HCT116 (cell line): ENCODE data around the gene PATL2. TPM values are rescaled to one million over a fixed set of nuclear protein-coding genes. Genes with fewer than 3 reads are reported as not detected.

ENCODE experiments used
- ATAC-seq: fragments of 200-7000 bp; cut with Tn5 transposase; 2 replicates; pipeline ENCODE4 v1.9.1; 2020; ENCODE audit warnings: mild to moderate bottlenecking, moderate library complexity
- BruUV-seq: library from RNA; stranded (reverse); fragments of 400-500 nt; replicated peaks from 2 replicates; lab custom pipeline; 2021; lab: Mats Ljungman, UMichigan
- CTCF ChIA-PET: fragments of 300-600 bp; sonication (Branson Sonifier 250); formaldehyde crosslinking; loops from one replicate; lab custom pipeline; 2021; ENCODE audit warnings: antibody characterized with exemption; lab: Charles Lee
- POLR2A ChIA-PET: fragments of 300-600, 350-600 bp; sonication (Branson Sonifier 250); formaldehyde crosslinking; loops from one replicate; lab custom pipeline; 2021; ENCODE audit warnings: antibody characterized with exemption; lab: Charles Lee
- RAD21 ChIA-PET, 2 experiments: fragments of 300-600 bp; sonication (Branson Sonifier 250); formaldehyde crosslinking; loops; one replicate each; lab custom pipeline; 2023; ENCODE audit warnings: low total read pairs in 2 of 2; ENCODE audit not compliant: uncharacterized antibody in 2 of 2, unreplicated experiment in 2 of 2, low non-redundant PET in 1 of 2; lab: Charles Lee
- DNase-seq: peaks from one replicate; pipeline ENCODE4 v3.0.0-alpha.2; 2010; ENCODE audit warnings: low read depth, low spot score
- H2AFZ ChIP-seq: fragments of 200-600 bp; shearing (Covaris generic), sonication (generic); 2 replicates; pipeline ENCODE4 v1.6.1; 2017; ENCODE audit warnings: low read depth, mixed run types, mixed read lengths, antibody characterized with exemption, low read length; ENCODE audit not compliant: poor library complexity, severe bottlenecking
- H3K27ac ChIP-seq: 2 replicates; pipeline ENCODE4 v1.5.1; 2012; ENCODE audit warnings: low read depth, low read length
- H3K27me3 ChIP-seq: fragments of 200-600 bp; sonication (generic); 2 replicates; pipeline ENCODE4 v1.6.1; 2016; ENCODE audit warnings: mixed run types, low read length, mixed read lengths; ENCODE audit not compliant: insufficient read depth
- H3K36me3 ChIP-seq, 2 experiments: fragments of 200-500 bp in 1 of 2; fragments of 200-600 bp in 1 of 2; sonication (Bioruptor generic) in 1 of 2; sonication (generic) in 1 of 2; 2 replicates each; pipeline versions ENCODE4 v1.5.1 to v1.6.1; 2014 to 2016; ENCODE audit warnings: low read length in 2 of 2, inconsistent platforms in 1 of 2, mixed read lengths in 1 of 2, mixed run types in 1 of 2; ENCODE audit not compliant: insufficient read depth in 2 of 2, control insufficient read depth in 1 of 2
- H3K4me1 ChIP-seq, 2 experiments: fragments of 200-600 bp in 1 of 2; sonication (generic) in 1 of 2; 2 replicates each; pipeline versions ENCODE4 v1.5.1 to v1.6.1; 2012 to 2017; ENCODE audit warnings: low read length in 2 of 2, inconsistent platforms in 1 of 2, mild to moderate bottlenecking in 1 of 2, mixed read lengths in 1 of 2, mixed run types in 1 of 2, moderate library complexity in 1 of 2; ENCODE audit not compliant: insufficient read depth in 2 of 2, control insufficient read depth in 1 of 2
- H3K4me2 ChIP-seq: fragments of 200-600 bp; sonication (generic); 2 replicates; pipeline ENCODE4 v1.6.1; 2017; ENCODE audit warnings: mixed run types, low read length, mixed read lengths
- H3K4me3 ChIP-seq, 2 experiments: fragments of 200-600 bp in 1 of 2; sonication (generic) in 1 of 2; replicated peaks in 1 of 2; 2 replicates each; pipeline ENCODE4 v1.5.1; 2011 to 2016; ENCODE audit warnings: low read length in 2 of 2, control low read depth in 1 of 2, low read depth in 1 of 2, mild to moderate bottlenecking in 1 of 2, mixed read lengths in 1 of 2, mixed run types in 1 of 2
- H3K79me2 ChIP-seq: fragments of 200-600 bp; sonication (generic); 2 replicates; pipeline ENCODE4 v1.6.1; 2017; ENCODE audit warnings: mild to moderate bottlenecking, mixed run types, low read length, moderate library complexity, mixed read lengths; ENCODE audit not compliant: insufficient read depth
- H3K9ac ChIP-seq: fragments of 200-600 bp; sonication (generic); 2 replicates; pipeline ENCODE4 v1.6.1; 2016; ENCODE audit warnings: low read length, mixed read lengths
- H3K9me2 ChIP-seq: fragments of 200-600 bp; sonication (generic), shearing (Covaris generic); 2 replicates; pipeline ENCODE4 v1.6.1; 2017; ENCODE audit warnings: mixed run types, mild to moderate bottlenecking, moderate library complexity; ENCODE audit not compliant: insufficient read depth
- H3K9me3 ChIP-seq, 2 experiments: fragments of 200-500 bp in 1 of 2; fragments of 200-600 bp in 1 of 2; sonication (Bioruptor generic) in 1 of 2; sonication (generic) in 1 of 2; 2 replicates each; pipeline ENCODE4 v1.6.1; 2014 to 2017; ENCODE audit warnings: low read length in 2 of 2, mixed read lengths in 2 of 2, inconsistent platforms in 1 of 2, low read depth in 1 of 2, mild to moderate bottlenecking in 1 of 2, mixed run types in 1 of 2, moderate library complexity in 1 of 2; ENCODE audit not compliant: control insufficient read depth in 1 of 2, insufficient read depth in 1 of 2
- H4K20me1 ChIP-seq: fragments of 200-600 bp; sonication (generic), shearing (Covaris generic); 2 replicates; pipeline ENCODE4 v1.6.1; 2017; ENCODE audit warnings: mixed run types, mild to moderate bottlenecking, moderate library complexity; ENCODE audit not compliant: insufficient read depth
- CBX3 ChIP-seq: IDR thresholded peaks from 2 replicates; pipeline ENCODE4 v1.6.1; 2012; ENCODE audit warnings: low read depth
- EGR1 ChIP-seq: IDR thresholded peaks from 2 replicates; pipeline ENCODE4 v1.6.1; 2012; ENCODE audit warnings: low read depth
- EZH2 ChIP-seq: fragments of 200-600 bp; sonication (generic); IDR thresholded peaks from 2 replicates; pipeline ENCODE4 v1.6.1; 2017; ENCODE audit warnings: antibody characterized with exemption, mixed run types
- POLR2A ChIP-seq: IDR thresholded peaks from 2 replicates; pipeline ENCODE4 v1.7.0; 2011; ENCODE audit warnings: borderline replicate concordance; ENCODE audit not compliant: insufficient read depth, insufficient read length; ENCODE audit errors: extremely low read depth
- POLR2AphosphoS5 ChIP-seq: IDR thresholded peaks from 2 replicates; pipeline ENCODE4 v1.6.1; 2011; ENCODE audit warnings: mild to moderate bottlenecking, low read depth, low read length, moderate library complexity
- RAD21 ChIP-seq: IDR thresholded peaks from 2 replicates; pipeline ENCODE4 v1.6.1; 2012; ENCODE audit warnings: low read depth, mild to moderate bottlenecking
- SIN3A ChIP-seq: IDR thresholded peaks from 2 replicates; pipeline ENCODE4 v1.6.1; 2012; ENCODE audit warnings: low read depth
- SP1 ChIP-seq: IDR thresholded peaks from 2 replicates; pipeline ENCODE4 v1.6.1; 2012; ENCODE audit warnings: low read depth
- TCF7L2 ChIP-seq: IDR thresholded peaks from 2 replicates; pipeline ENCODE4 v1.7.0; 2011; ENCODE audit warnings: borderline replicate concordance, inconsistent platforms; ENCODE audit not compliant: insufficient read depth, insufficient read length; ENCODE audit errors: extremely low read depth
- YY1 ChIP-seq: IDR thresholded peaks from 2 replicates; pipeline ENCODE4 v1.6.1; 2011; ENCODE audit warnings: low read length, low read depth, moderate library complexity, mild to moderate bottlenecking; ENCODE audit not compliant: insufficient replicate concordance; ENCODE audit errors: extremely low read depth
- intact Hi-C: fragments of 100-400 bp; cut with micrococcal nuclease; formaldehyde crosslinking; loops from 2 replicates; pipeline ENCODE4 v1.10.0; 2022
- total RNA-seq: library from RNA; stranded (reverse); gene quantifications from one replicate; pipeline ENCODE4 v1.2.1, GENCODE V29; 2021; ENCODE audit not compliant: unreplicated experiment
- TF ChIP-seq, protein P1 (sequence below): IDR thresholded peaks from 2 replicates; pipeline ENCODE4 v1.6.1; 2011; ENCODE audit warnings: mild to moderate bottlenecking, low read length, moderate library complexity; ENCODE audit not compliant: insufficient replicate concordance; ENCODE audit errors: extremely low read depth
- TF ChIP-seq, protein P2 (sequence below): IDR thresholded peaks from 2 replicates; pipeline ENCODE4 v1.6.1; 2012; ENCODE audit warnings: low read depth

Gene PATL2
- total RNA-seq, 1 experiment from 2014 or later, result 1.2 TPM

DNA sequence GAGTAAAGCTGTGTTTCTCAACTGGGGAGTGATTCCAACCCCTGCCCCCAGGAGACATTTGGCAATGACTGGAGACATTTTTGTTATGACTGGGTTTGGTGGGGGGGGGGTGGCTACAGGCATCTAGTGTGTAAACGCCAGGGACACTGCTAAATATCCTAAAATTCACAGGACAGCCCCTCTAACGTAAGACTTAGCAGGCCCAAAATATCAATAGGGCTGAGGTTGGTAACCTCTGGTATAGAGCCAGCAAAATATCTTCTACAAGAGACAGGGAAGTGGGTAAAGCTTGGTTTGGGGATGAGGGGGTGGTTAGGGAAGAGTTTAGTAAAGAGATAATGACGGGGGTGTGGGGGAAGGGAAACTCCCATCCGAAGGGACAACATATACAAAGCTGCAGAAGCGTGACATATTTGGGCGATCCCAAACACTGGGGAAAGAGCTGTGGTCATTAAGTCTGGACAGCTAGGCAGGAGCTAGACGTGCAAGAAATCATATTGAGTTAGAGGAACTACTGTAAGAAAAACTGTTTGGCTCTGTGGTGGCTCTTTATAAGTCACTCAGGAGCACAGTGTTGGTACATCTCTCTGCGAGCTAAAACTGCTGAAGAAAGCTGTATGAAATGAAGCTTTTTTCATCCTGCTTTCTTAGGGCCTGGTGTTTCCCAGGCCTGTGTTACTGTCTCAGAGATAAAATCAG, 24.5 kb upstream of the PATL2 start:
- H3K27ac ChIP-seq, result no peak overlapping the region
- no peaks in the 10 kb centered on the region for H3K4me1 ChIP-seq
- H4K20me1 ChIP-seq, result no peaks in the 10 kb centered on the region
- ChIA-PET CTCF (interaction anchor here (0.7 to 4.0 kb wide), 8 partner anchors 9 to 152 kb away, joined by 3 to 39 read pairs (median 9); partner anchors contain the start of gene SPG11), RAD21 (interaction anchor here in 1 of 2 experiments (4.0 kb wide), 1 partner anchor 72 kb away, joined by 16 read pairs; the partner anchor contains the start of gene SPG11), POLR2A (interaction anchor here (1.6 to 3.8 kb wide), 5 partner anchors 8 to 73 kb away, joined by 4 to 28 read pairs (median 7); partner anchors contain the start of genes B2M, PATL2 and SPG11)
- BruUV-seq, result no TSS peak
- H3K9me3 ChIP-seq, result no peaks in the 10 kb centered on the region
- intact Hi-C loops, result no loop called here
- no peaks in the 10 kb centered on the region for H3K9me2 ChIP-seq
- TF ChIP-seq POLR2AphosphoS5, result no peak
- no peak for TF ChIP-seq EZH2
- TF ChIP-seq CBX3, result no peak
- no peak for ATAC-seq
- no peak overlapping the region for H3K4me3 ChIP-seq
- H3K27me3 ChIP-seq, result no peaks in the 10 kb centered on the region
- no peak for DNase-seq
- H3K79me2 ChIP-seq, result no peaks in the 10 kb centered on the region
- H2AFZ ChIP-seq, result no peak overlapping the region
- H3K36me3 ChIP-seq, result peaks cover 0 to 4% of the 10 kb centered on the region in 2 experiments; a peak in 2 of 4 replicates
- no peak overlapping the region for H3K4me2 ChIP-seq
- H3K9ac ChIP-seq, result no peak overlapping the region

DNA sequence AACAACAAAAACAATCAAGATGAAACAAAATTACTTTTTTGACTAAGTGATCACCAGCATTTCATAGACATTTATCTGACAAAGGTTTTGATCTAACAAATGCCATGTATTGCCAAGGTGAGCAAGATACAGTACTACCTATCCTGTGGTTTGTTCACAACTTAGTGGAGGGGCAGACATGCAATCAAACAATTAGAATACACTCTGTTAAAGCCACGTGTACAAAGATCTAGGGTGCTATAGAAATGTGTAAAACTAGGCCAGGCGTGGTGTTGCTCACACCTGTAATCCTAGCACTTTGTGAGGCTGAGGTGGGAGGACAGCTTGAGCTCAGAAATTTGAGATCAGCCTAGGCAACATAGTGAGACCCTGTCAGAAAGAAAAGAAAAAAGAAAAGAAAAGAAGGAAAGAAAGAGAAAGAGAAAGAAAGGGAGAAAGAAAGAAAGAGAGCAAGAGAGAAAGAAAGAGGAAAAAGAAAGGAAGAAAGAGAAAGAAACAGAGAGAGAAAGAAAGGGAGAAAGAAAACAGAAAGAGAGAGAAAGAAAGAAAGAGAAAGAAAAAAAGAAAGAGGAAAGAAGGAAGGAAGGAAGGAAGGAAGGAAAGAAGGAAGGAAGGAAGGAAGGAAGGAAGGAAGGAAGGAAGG, 23.8 kb upstream of the PATL2 start:
- no peak overlapping the region for H2AFZ ChIP-seq
- ChIA-PET RAD21 (interaction anchor here in 1 of 2 experiments (4.0 kb wide), 1 partner anchor 72 kb away, joined by 16 read pairs; the partner anchor contains the start of gene SPG11), CTCF (interaction anchor here (4.0 kb wide), 1 partner anchor 72 kb away, joined by 39 read pairs; the partner anchor contains the start of gene SPG11), POLR2A (interaction anchor here (1.6 to 3.8 kb wide), 4 partner anchors 7 to 72 kb away, joined by 4 to 28 read pairs (median 6); partner anchors contain the start of genes B2M, PATL2 and SPG11)
- no peak for ATAC-seq
- H3K4me3 ChIP-seq, result no peak overlapping the region
- no peaks in the 10 kb centered on the region for H3K79me2 ChIP-seq
- no peaks in the 10 kb centered on the region for H3K27me3 ChIP-seq
- no peak overlapping the region for H3K9ac ChIP-seq
- no peaks in the 10 kb centered on the region for H3K9me3 ChIP-seq
- H3K9me2 ChIP-seq, result no peaks in the 10 kb centered on the region
- BruUV-seq, result no TSS peak
- intact Hi-C loops, result no loop called here
- H3K27ac ChIP-seq, result no peak overlapping the region
- no peaks in the 10 kb centered on the region for H4K20me1 ChIP-seq
- H3K36me3 ChIP-seq, result peaks cover 0 to 4% of the 10 kb centered on the region in 2 experiments; a peak in 2 of 4 replicates
- no peak overlapping the region for H3K4me2 ChIP-seq
- peaks cover 2% of the 10 kb centered on the region in 2 experiments; a peak in 3 of 4 replicates for H3K4me1 ChIP-seq
- no peak for DNase-seq
- TF ChIP-seq, protein P1, sequence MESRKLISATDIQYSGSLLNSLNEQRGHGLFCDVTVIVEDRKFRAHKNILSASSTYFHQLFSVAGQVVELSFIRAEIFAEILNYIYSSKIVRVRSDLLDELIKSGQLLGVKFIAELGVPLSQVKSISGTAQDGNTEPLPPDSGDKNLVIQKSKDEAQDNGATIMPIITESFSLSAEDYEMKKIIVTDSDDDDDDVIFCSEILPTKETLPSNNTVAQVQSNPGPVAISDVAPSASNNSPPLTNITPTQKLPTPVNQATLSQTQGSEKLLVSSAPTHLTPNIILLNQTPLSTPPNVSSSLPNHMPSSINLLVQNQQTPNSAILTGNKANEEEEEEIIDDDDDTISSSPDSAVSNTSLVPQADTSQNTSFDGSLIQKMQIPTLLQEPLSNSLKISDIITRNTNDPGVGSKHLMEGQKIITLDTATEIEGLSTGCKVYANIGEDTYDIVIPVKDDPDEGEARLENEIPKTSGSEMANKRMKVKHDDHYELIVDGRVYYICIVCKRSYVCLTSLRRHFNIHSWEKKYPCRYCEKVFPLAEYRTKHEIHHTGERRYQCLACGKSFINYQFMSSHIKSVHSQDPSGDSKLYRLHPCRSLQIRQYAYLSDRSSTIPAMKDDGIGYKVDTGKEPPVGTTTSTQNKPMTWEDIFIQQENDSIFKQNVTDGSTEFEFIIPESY, result no peak
- TF ChIP-seq SP1 (no peak), SIN3A (no peak), EGR1 (no peak), YY1 (no peak), POLR2A (no peak), TCF7L2 (no peak), RAD21 (no peak)
- TF ChIP-seq, protein P2, sequence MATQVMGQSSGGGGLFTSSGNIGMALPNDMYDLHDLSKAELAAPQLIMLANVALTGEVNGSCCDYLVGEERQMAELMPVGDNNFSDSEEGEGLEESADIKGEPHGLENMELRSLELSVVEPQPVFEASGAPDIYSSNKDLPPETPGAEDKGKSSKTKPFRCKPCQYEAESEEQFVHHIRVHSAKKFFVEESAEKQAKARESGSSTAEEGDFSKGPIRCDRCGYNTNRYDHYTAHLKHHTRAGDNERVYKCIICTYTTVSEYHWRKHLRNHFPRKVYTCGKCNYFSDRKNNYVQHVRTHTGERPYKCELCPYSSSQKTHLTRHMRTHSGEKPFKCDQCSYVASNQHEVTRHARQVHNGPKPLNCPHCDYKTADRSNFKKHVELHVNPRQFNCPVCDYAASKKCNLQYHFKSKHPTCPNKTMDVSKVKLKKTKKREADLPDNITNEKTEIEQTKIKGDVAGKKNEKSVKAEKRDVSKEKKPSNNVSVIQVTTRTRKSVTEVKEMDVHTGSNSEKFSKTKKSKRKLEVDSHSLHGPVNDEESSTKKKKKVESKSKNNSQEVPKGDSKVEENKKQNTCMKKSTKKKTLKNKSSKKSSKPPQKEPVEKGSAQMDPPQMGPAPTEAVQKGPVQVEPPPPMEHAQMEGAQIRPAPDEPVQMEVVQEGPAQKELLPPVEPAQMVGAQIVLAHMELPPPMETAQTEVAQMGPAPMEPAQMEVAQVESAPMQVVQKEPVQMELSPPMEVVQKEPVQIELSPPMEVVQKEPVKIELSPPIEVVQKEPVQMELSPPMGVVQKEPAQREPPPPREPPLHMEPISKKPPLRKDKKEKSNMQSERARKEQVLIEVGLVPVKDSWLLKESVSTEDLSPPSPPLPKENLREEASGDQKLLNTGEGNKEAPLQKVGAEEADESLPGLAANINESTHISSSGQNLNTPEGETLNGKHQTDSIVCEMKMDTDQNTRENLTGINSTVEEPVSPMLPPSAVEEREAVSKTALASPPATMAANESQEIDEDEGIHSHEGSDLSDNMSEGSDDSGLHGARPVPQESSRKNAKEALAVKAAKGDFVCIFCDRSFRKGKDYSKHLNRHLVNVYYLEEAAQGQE, result no peak
